ENCODE measurements around the gene PYCR2.
"Not testable (repeated sequence)": the region's sequence is repeated elsewhere in the genome, so short reads cannot be mapped to it uniquely, and the experiment has no call there.

PYCR2 gene

DNA sequence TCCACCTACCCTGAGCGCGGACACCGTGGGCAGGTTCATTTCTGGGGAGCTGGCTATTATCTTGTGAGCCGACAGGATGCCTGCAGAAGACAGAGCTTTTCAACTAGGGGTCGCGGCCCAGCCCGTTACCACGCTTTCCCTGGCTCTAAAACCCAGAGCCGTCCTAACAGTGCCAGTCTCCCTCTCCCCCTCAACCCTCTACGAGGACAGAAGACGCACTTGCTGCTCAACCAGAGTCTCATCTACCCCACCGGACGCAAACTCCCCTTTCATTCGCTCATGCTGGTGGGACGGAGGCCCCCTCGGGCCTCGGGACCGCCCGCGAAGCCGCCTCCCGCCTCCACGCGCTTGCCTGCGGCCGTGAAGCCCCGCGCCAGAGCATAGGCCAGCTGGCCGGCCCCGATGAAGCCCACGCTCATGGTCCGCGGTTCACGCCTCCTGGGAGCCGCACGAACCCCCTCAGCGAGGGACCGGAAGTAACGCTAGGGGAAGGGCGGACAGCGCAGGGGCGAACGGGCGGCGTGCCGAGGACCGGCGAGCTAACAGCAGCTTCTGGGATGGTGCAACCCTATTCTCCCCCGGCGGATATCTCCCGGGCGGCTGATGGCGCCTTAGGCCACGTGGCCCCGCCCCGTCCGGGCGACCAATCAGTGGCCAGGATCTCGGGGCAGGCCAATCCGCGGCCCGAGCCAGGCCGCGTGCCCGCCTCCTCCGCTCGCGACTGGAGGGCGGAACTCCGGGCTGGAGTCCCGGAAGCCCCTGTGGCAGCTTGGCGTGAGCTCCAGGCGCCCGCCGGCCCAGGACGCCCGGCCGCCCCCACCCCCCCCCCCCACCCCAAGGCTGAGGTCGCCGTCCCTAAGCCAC lies at the start of gene PYCR2:
Gene PYCR2 (minus strand): TSS at position 559 of the 864 bp plus-strand sequence. CDS start 140 bp downstream, at position 419.
- DNase-seq (ENCODE audit: low spot score), result peak; percentile 99

DNA sequence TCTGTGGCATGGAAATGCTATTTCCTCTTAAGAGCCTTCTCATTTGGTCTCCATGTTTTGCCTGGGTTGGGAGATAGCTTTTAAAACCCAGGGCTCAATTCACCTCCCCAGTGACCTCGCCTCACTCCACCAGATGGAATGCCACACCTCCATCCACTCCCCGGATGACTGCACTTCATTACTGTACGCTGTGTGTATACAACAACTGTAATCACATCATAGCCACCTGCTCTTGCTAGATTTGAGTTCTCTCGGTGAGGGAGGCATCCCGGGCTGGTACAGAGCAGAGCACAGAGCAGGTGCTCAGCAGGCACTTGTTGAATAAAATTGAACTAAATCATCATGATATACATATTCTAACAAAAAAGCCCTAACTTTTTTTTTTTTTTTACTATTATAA lies 49.1 kb upstream of the PYCR2 start:
- DNase-seq (ENCODE audit: low spot score), result no peak

DNA sequence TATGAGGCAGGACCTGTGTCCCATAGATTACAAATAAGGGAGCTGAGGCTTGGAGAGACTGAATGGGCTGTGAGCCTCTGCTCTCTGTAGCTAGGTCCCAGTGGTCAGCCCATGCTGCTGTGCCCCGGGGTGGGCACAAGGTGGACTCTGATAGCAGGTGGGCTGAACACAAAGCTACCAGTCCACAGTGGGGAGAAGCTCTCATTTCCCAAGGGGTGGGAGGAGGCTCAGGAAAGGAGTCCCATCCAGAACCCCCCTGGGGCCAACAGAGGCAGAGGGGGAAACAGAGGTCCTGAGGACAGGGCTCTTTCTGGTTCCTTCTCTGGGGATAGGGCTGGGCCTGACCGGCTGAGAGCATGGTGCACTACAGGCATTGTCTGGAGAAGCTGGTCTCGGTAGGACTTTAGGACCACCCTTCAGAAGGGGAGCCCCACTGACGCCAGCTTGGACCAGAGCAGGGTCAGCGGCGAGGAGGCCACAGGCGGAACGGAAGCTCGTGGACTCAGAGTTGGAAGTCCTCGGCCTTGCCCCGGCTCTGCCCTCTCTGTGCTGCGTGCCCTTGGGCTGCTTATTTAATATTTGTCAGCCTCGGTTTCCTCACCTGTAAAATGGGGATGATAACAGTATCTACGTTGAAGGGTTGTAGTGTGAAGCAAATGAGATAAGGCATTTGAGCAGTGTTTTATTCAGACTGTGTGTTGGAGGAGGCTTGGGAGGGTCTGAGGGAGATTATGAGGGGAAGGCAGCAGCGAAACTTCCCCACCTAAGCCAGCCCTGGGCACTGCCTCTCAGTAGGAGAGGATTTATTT lies 48.5 kb upstream of the PYCR2 start:
- DNase-seq (ENCODE audit: low spot score), result no peak

DNA sequence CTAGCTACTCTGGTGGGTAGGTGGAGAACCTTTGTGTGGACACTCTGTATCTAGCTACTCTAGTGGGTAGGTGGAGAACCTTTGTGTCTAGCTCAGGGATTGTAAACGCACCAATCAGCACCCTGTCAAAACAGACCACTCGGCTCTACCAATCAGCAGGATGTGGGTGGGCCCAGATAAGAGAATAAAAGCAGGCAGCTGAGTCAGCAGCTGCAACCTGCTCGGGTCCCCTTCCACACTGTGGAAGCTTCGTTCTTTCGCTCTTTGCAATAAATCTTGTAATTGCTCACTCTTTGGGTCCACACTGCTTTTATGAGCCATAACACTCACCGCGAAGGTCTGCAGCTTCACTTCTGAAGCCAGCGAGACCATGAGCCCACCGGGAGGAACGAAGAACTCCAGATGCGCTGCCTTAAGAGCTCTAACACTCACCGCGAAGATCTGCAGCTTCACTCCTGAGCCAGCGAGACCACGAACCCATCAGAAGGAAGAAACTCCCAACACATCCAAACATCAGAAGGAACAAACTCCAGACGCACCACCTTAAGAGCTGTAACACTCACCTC lies 46.6 kb upstream of the PYCR2 start:
- DNase-seq (ENCODE audit: low spot score), result not testable (repeated sequence)

DNA sequence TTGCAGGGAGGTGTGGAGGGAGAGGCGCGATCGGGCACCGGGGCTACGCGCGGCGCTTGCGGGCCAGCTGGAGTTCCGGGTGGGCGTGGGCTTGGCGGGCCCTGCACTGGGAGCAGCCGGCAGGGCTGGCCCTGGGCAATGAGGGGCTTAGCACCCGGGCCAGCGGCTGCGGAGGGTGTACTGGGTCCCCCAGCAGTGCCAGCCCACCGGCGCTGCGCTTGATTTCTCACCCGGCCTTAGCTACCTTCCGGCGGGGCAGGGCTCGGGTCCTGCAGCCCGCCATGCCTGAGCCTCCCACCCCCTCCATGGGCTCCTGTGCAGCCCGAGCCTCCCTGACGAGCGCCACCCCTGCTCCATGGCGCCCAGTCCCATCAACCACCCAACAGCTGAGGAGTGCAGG lies 45.7 kb upstream of the PYCR2 start:
- DNase-seq (ENCODE audit: low spot score), result not testable (repeated sequence)

DNA sequence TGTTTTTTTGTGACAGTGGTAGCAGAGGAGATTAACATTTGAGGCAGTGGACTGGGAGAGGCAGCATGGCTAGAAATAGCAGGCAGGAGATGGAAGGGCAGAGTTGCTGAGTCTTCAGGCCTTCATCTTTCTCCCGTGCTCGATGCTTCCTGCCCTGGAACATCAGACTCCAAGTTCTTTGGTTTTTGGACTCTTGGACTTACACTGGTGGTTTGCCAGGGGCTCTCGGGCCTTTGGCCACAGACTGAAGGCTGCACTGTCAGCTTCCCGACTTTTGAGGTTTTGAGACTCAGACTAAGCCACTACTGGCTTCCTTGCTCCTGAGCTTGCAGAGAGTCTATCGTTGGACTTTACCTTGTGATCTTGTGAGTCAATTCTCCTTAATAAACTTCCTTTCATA lies 41.2 kb upstream of the PYCR2 start:
- DNase-seq (ENCODE audit: low spot score), result no peak

DNA sequence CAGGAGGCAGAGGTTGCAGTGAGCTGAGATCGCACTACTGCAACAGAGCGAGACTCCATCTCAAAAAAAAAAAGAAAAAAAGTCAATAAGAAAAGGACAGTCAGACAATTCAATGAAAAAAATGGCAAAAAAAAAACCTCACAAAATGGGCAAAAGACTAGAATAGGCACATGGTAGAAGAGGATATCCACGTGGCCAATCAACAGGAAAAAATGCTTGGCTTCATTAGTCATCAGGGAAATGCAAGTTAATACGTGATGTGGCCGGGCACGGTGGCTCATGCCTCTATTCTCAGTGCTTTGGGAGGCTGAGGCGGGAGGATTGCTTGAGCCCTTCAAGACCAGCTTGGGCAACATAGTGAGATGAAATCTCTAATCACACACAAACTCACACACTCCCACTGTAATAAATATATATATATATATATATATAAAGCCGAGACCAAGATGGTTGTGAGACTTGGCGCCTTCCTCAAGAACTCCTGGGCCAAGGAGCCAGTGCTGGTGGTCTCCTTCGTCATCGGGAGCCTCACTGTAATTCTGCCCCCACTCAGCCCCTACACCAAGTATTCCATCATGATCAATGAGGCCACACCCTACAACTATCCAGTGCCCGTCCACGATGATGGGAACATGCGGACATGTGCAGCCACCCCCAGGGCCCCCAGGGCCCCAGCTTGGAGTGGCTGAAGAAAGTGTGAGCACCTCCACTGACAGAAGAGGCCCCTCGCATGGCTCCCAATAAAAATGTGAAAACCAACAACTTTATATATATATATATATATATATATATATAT lies 39.9 kb upstream of the PYCR2 start:
- no peak for DNase-seq (ENCODE audit: low spot score)

DNA sequence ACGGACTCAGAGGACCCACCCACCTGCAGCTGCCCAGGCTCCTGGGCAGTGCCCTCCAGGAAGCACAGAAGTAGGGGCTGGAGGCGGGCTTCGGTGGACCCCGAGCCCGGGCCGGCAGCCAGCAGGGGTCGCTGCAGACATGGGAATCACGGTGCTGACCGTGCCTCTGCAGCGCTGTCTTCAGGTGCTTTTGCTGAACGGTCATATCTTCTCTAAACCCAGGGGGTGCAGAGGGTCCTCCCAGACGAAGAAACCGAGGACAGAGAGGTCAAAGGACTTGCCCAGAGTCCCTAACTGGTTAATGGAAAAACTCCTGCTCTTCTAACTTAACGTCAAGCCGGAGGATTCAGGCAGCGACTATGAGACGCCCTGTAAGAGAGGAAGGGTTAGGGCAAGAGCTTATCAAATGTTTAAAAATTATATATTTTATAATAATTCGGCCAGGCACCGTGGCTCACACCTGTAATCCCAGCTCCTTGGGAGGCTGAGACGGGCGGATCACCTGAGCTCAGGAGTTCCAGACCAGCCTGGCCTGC lies 38.5 kb upstream of the PYCR2 start:
- DNase-seq (ENCODE audit: low spot score), result no peak

DNA sequence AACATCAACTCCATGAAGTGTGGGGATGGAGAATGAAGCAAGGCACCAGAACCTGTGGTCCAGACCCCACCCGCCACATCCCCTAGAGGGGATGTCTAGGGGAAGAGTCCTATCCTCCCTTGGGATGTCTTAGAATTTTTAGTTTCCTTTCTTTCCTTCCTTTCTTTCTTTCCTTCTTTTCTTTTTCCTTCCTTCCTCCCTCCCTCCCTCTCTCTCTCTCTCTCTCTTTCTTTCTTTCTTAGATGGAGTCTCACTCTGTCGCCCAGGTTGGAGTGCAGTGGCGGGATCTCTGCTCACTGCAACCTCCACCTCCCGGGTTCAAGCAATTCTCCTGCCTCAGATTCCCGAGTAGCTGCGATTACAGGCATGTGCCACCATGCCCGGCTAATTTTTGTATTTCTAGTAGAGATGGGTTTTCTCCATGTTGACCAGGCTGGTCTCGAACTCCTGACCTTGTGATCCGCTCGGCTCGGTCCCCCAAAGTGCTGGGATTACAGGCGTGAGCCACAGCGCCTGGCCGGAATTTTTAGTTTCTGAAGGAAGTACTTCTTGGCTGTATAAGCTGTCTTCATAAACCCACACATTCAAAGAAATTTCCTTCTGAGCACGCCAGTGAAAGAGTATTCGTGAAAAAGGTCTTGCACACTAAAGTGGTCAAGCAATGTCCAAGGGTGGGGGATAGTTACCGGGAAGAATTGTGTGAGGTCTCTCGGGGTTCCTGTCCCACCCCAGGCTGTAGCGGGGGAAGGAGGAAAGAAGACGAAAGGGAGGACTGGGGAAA lies 37.8 kb upstream of the PYCR2 start:
- DNase-seq (ENCODE audit: low spot score), result no peak

DNA sequence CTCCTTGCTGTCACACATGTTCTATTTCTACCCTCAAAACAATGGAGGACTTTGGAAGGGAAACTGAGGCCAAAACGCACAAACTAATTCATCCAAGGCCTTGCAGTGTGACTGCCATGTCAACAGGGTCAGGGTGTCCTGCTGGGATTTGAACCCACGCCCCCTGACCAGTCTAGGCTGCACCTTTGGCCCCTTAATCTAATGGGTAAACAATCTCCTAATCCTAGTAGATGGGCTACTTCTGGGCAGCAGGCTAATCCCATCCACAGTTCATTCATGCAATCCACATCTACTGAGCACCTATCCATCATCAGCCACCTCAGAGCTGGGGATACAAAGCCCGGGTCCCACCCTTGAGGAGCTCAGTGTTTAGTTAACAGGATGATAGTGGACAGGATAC lies 34.0 kb upstream of the PYCR2 start:
- DNase-seq (ENCODE audit: low spot score), result no peak

DNA sequence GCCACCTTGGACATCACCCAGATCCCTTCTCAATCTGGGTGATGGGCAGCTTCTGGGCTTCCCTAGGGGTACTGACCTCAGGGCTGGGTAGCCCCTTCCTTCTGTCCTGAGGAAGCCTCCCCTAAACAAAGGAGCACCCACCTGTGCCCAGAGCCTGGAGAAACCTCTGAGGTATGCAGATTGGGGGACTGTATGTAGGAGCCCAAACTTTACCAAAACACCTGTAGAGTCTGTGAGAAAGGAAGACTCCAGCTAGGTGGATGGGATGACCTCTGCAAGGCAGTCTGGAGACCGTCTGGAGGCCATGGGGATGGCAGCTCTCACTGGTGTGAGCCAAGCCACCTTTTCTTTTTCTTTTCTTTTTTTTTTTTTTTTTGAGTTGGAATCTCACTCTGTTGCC lies 30.7 kb upstream of the PYCR2 start:
- no peak for DNase-seq (ENCODE audit: low spot score)

DNA sequence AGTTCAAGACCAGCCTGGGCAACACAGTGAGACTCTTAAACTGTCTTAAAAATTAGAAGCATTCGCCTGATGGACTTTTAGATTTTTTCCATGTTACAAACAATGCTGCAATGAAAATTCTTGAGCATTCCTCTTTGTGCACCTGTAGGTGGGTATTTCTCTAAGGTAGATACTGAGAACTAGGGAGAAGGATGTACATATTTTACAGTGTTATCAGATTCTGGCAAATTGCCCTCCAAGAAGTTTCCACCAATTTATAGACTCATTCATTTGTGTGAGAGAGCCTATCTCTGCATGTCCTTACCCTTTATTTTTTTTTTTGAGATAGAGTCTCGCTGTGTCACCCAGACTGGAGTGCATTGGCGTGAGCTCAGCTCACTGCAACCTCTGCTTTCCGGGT lies 29.3 kb upstream of the PYCR2 start:
- DNase-seq (ENCODE audit: low spot score), result no peak

DNA sequence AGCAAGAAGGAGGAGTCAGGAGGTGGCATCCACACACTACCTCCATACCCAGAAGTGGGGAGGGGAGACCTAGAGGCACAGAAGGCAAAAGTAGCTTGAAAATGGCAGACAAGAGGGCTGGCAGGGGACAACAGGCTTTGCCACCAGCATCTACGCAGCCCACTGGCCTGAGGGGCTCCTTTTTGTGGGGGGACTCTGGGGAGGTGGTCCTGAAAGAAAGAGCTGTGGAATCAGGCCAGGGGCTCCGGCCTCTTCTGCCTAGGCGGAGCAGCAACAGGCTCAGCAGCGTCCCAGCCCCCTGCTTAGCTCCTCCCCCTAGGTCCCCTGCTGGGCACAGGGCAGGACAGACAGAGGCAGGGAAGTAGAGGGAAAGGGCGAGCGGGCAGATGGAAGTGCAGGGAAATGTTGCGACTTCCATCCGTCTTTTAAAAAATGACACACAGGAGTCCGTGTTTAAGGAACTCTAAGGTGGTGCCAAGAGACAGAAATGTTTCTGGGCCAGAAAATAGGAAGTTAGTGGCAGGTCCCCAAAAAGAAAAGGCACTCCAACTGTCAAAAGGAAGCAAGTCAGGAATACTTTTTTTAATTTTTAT lies 27.0 kb upstream of the PYCR2 start:
- DNase-seq (ENCODE audit: low spot score), result no peak

DNA sequence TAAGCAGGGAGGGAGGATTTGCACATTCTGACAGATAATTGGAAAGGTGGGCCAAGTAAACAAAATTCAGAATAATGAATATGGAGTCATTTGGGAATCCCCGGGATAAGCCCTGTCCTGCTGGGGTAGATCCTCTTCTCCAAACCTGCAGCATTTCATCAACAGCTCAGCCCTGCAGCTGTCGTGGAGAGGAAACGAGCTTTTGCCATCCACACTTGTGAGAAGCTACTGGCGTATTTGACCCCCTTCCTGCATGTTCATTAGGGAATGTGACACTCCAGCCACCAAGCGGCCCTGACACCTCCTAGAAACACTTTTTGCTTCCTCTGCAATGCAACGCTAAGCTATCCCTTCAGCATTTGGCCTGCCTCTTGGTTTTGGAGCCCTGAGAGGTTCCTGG lies 25.0 kb upstream of the PYCR2 start:
- no peak for DNase-seq (ENCODE audit: low spot score)

DNA sequence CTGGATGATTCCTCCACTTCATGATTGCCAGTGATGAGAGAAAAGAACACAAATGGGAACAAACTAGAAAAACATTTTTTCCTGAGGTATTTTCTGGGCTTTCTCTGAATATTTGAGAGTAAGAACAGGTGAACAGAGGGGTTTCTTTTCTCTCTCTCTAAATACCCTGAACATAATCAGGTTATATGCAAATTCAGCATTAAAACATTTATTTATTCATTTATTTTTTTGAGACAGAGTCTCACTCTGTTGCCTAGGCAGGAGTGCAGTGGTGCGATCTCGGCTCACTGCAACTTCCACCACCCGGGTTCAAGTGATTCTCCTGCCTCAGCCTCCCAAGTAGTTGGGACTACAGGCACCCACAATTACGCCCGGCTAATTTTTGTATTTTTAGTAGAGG lies 22.8 kb upstream of the PYCR2 start:
- no peak for DNase-seq (ENCODE audit: low spot score)

DNA sequence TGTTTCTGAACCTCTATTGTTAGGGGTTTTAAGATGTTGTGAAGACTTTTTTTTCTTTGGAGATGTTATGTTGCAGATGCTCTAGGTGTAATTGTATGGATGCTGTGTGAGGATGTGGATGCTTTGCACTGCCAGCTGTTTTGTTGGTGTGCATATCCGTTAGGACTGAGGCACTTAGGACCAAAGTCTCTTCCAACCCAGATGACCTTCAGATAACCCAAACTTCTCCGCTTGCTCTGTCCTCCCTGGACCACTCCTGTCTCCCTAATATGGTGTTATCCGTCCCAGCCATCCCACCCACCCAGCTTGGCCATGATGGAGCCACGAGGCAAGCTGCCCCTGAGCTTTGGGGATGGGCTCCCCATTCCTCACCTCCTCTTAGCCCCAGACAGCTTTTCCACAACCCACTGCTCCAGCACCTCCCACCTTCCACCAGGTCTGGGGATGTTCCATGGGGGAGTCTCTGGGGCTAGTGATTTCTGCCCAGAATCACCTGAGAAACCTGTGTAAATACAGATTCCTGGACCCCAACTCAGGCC lies 22.1 kb upstream of the PYCR2 start:
- no peak for DNase-seq (ENCODE audit: low spot score)

DNA sequence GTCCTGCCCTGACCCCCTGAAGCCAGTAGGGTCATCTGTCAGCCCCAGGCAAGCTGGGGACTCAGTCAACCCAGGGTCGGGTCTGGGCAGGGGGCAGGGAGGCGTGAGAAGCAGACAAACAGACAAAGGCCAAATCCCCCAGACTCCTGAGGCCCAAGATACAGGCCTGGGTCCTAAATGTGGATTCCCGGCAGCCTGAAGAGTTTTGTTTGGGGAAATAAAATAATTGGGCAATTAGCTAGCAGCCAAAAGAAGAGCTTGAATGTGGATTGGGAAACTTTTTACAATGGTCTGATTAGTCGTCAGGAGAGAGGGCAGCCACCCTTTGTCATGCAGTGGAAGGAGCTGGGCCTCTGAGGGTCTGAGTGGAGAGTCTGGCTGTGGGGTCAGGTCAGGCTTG lies 21.5 kb upstream of the PYCR2 start:
- DNase-seq (ENCODE audit: low spot score), result no peak

DNA sequence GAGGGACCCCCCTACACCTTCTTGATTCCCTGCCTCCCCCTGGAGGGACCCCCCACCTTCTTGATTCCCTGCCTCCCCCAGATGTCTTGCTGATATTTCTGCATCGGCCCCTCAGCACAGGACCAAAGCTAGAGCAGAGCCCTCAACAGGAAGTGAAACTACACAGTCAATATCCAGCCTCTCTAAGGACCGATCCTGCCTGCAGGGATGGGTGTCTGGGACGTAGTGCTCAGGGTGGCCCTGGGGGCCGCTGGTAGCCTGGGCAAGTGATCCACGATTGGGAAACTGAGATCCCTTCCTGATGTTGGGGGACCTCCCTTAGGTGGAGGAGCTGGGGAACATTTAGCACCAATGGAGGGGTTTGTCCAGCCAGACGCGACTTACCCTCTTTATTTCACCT lies 20.9 kb upstream of the PYCR2 start:
- no peak for DNase-seq (ENCODE audit: low spot score)

DNA sequence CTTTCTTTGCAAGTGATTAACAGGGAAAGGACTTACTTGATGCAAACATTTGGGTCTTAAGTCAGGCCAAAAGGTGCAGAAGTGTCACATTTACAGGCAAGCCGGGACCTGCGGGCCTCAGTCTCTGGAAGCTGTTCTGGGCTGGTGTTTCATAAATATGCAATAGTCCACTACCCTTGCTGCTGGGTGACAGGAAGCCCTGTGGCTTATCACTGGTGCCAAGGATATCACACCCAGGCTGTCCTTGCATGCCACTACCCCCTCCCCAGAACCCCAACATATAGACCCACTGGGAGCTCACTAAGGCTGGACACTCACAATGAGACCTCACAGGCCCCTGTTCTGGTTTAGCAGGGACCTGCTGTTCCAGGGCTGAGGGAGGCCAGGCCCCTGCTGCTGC lies 20.3 kb upstream of the PYCR2 start:
- no peak for DNase-seq (ENCODE audit: low spot score)

DNA sequence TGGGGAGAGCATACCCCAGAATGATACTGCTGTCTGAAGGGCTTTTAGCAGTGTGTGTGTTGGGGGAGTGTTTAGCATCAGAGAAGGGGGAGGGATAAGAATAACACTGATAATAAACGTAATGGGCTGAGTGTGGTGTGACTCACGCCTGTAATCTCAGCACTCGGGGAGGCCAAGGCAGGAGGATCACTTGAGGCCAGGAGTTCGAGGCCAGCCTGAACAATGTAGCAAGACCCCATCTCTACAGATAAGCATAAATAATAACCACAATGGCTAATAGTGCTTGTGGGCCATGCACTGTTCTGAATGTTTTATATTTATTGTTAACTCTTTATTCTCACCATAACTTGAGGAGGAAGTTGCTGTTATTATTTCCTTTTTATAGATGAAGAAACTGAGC lies 19.5 kb upstream of the PYCR2 start:
- DNase-seq (ENCODE audit: low spot score), result no peak
